Parathyroid adenoma (tissue), 2 donors: ENCODE data around the gene SH3BP2.

Source experiments
- H2AFZ ChIP-seq: fragments of 300-600 bp; sonication (generic); one replicate; pipeline ENCODE4 v1.7.0; 2017; ENCODE audit warnings: antibody characterized with exemption, mild to moderate bottlenecking
- H3K27ac ChIP-seq: fragments of 300-600 bp; sonication (generic); one replicate; pipeline ENCODE4 v1.7.0; 2017
- H3K27me3 ChIP-seq: fragments of 300-600 bp; sonication (generic); one replicate; pipeline ENCODE4 v1.7.0; 2017; ENCODE audit warnings: low read length; ENCODE audit not compliant: control insufficient read depth, insufficient read depth
- H3K36me3 ChIP-seq: fragments of 300-600 bp; sonication (generic); one replicate; pipeline ENCODE4 v1.7.0; 2017; ENCODE audit warnings: low read length; ENCODE audit not compliant: control insufficient read depth, insufficient read depth
- H3K4me1 ChIP-seq: fragments of 300-600 bp; sonication (generic); one replicate; pipeline ENCODE4 v1.7.0; 2017; ENCODE audit warnings: control low read depth
- H3K4me2 ChIP-seq: fragments of 300-600 bp; sonication (generic); one replicate; pipeline ENCODE4 v1.7.0; 2017; ENCODE audit warnings: low read length
- H3K4me3 ChIP-seq: fragments of 300-600 bp; sonication (generic); one replicate; pipeline ENCODE4 v1.7.0; 2017; ENCODE audit warnings: low read depth, low read length
- H3K79me2 ChIP-seq: fragments of 300-600 bp; sonication (generic); one replicate; pipeline ENCODE4 v1.7.0; 2017; ENCODE audit warnings: control low read depth
- H3K9ac ChIP-seq: fragments of 300-600 bp; sonication (generic); one replicate; pipeline ENCODE4 v1.7.0; 2017; ENCODE audit warnings: mild to moderate bottlenecking
- H3K9me3 ChIP-seq: fragments of 300-600 bp; sonication (generic); one replicate; pipeline ENCODE4 v1.7.0; 2017; ENCODE audit warnings: low read length; ENCODE audit not compliant: control insufficient read depth
- CTCF ChIP-seq: fragments of 300-600 bp; sonication (generic); IDR thresholded peaks from one replicate; pipeline ENCODE4 v1.7.0; 2017; ENCODE audit warnings: antibody characterized with exemption, mild to moderate bottlenecking
- donor health status: primary hyperparathyroidism.

SH3BP2 gene

GRCh38 chr4:2745981-2746806, 46.7 kb upstream of the SH3BP2 start:
- Histone ChIP-seq H3K9me3 (no peaks in the 10 kb centered on the region), H3K27me3 (no peaks in the 10 kb centered on the region), H3K27ac (no peak overlapping the region), H3K79me2 (no peaks in the 10 kb centered on the region), H3K4me3 (no peak overlapping the region), H3K36me3 (no peaks in the 10 kb centered on the region), H3K9ac (no peak overlapping the region), H3K4me2 (no peak overlapping the region), H2AFZ (no peak overlapping the region), H3K4me1 (no peaks in the 10 kb centered on the region)
- TF ChIP-seq CTCF = no peak

- Histone ChIP-seq H3K4me2 (no peak overlapping the region), H2AFZ (no peak overlapping the region), H3K4me3 (no peak overlapping the region), H3K9ac (no peak overlapping the region), H3K79me2 (no peaks in the 10 kb centered on the region), H3K27me3 (no peaks in the 10 kb centered on the region), H3K4me1 (no peaks in the 10 kb centered on the region), H3K36me3 (no peaks in the 10 kb centered on the region), H3K9me3 (no peaks in the 10 kb centered on the region), H3K27ac (no peak overlapping the region)
- TF ChIP-seq CTCF = no peak
Measured at GRCh38 chr4:2746891-2747695, 45.8 kb upstream of the SH3BP2 start.

- Histone ChIP-seq H3K4me2 (no peak overlapping the region), H2AFZ (no peak overlapping the region), H3K27me3 (no peaks in the 10 kb centered on the region), H3K4me3 (no peak overlapping the region), H3K9ac (no peak overlapping the region), H3K4me1 (no peaks in the 10 kb centered on the region), H3K36me3 (no peaks in the 10 kb centered on the region), H3K27ac (no peak overlapping the region), H3K79me2 (no peaks in the 10 kb centered on the region), H3K9me3 (no peaks in the 10 kb centered on the region)
- no peak for TF ChIP-seq CTCF
Measured at GRCh38 chr4:2750719-2751605, 41.9 kb upstream of the SH3BP2 start.

- H3K36me3 ChIP-seq = no peaks in the 10 kb centered on the region
- H3K4me1 ChIP-seq = no peaks in the 10 kb centered on the region
- no peak for TF ChIP-seq CTCF
- no peaks in the 10 kb centered on the region for H3K9me3 ChIP-seq
- H3K9ac ChIP-seq = no peak overlapping the region
- no peak overlapping the region for H3K27ac ChIP-seq
- no peak overlapping the region for H2AFZ ChIP-seq
- H3K27me3 ChIP-seq = no peaks in the 10 kb centered on the region
- no peaks in the 10 kb centered on the region for H3K79me2 ChIP-seq
- no peak overlapping the region for H3K4me2 ChIP-seq
- H3K4me3 ChIP-seq = no peak overlapping the region
Measured at GRCh38 chr4:2753436-2753835, 39.4 kb upstream of the SH3BP2 start.
